H7 (cell line): ENCODE data around the gene CNGA2. TPM values are rescaled to one million over a fixed set of nuclear protein-coding genes. Genes with fewer than 3 reads are reported as not detected.
A peak's percentile ranks its signal among the peaks of the same experiment; 100 is the strongest.

Source experiments
- DNase-seq: peaks from one replicate; pipeline ENCODE4 v3.0.0; 2012
- H3K27me3 ChIP-seq: 2 replicates; pipeline ENCODE4 v1.6.0; 2011; ENCODE audit warnings: mild to moderate bottlenecking, low read length; ENCODE audit not compliant: control insufficient read depth, insufficient read depth
- H3K36me3 ChIP-seq: replicated peaks from 2 replicates; pipeline ENCODE4 v1.5.1; 2011; ENCODE audit warnings: low read length; ENCODE audit not compliant: control insufficient read depth, insufficient read depth
- H3K4me3 ChIP-seq: 2 replicates; pipeline ENCODE4 v1.5.1; 2011; ENCODE audit warnings: low read depth, mild to moderate bottlenecking, control low read depth, low read length, moderate library complexity; ENCODE audit not compliant: insufficient read depth
- total RNA-seq: library from RNA; depleted of rRNA; stranded (reverse); fragments of >200 nt; shearing (Covaris generic); gene quantifications from 2 replicates; pipeline ENCODE4 v1.2.3, GENCODE V29; 2014

CNGA2 gene
- total RNA-seq, 1 experiment from 2014 or later, result not detected

GRCh38 chrX:151702026-151702714 lies 32.4 kb upstream of the CNGA2 start:
- Histone ChIP-seq H3K4me3 (no peak overlapping the region), H3K36me3 (no peaks in the 10 kb centered on the region), H3K27me3 (no peaks in the 10 kb centered on the region)
- no peak for DNase-seq

GRCh38 chrX:151702741-151703340 lies 31.7 kb upstream of the CNGA2 start:
- H3K4me3 ChIP-seq, result no peak overlapping the region
- H3K36me3 ChIP-seq, result no peaks in the 10 kb centered on the region
- no peak for DNase-seq
- no peaks in the 10 kb centered on the region for H3K27me3 ChIP-seq

GRCh38 chrX:151703487-151703886 lies 31.1 kb upstream of the CNGA2 start:
- H3K36me3 ChIP-seq, result no peaks in the 10 kb centered on the region
- DNase-seq, result no peak
- H3K27me3 ChIP-seq, result no peaks in the 10 kb centered on the region
- H3K4me3 ChIP-seq, result no peak overlapping the region

- Histone ChIP-seq H3K4me3 (no peak overlapping the region), H3K27me3 (no peaks in the 10 kb centered on the region), H3K36me3 (no peaks in the 10 kb centered on the region)
- no peak for DNase-seq
Measured at GRCh38 chrX:151704041-151704663, 30.4 kb upstream of the CNGA2 start.

GRCh38 chrX:151708821-151709220 lies 25.7 kb upstream of the CNGA2 start:
- DNase-seq, result no peak
- Histone ChIP-seq H3K36me3 (no peaks in the 10 kb centered on the region), H3K27me3 (no peaks in the 10 kb centered on the region), H3K4me3 (no peak overlapping the region)

- DNase-seq, result no peak
- no peak overlapping the region for H3K4me3 ChIP-seq
- no peaks in the 10 kb centered on the region for H3K36me3 ChIP-seq
- H3K27me3 ChIP-seq, result no peaks in the 10 kb centered on the region
Measured at GRCh38 chrX:151710457-151710856, 24.1 kb upstream of the CNGA2 start.

- Histone ChIP-seq H3K4me3 (no peak overlapping the region), H3K36me3 (no peaks in the 10 kb centered on the region), H3K27me3 (no peaks in the 10 kb centered on the region)
- DNase-seq, result no peak
Measured at GRCh38 chrX:151711154-151711553, 23.4 kb upstream of the CNGA2 start.

- Histone ChIP-seq H3K27me3 (no peaks in the 10 kb centered on the region), H3K4me3 (no peak overlapping the region), H3K36me3 (no peaks in the 10 kb centered on the region)
- no peak for DNase-seq
Measured at GRCh38 chrX:151711787-151712186, 22.8 kb upstream of the CNGA2 start.

- H3K4me3 ChIP-seq, result no peak overlapping the region
- DNase-seq, result no peak
- no peaks in the 10 kb centered on the region for H3K36me3 ChIP-seq
- no peaks in the 10 kb centered on the region for H3K27me3 ChIP-seq
Measured at GRCh38 chrX:151712253-151712652, 22.3 kb upstream of the CNGA2 start.

GRCh38 chrX:151713849-151714248 lies 20.7 kb upstream of the CNGA2 start:
- H3K27me3 ChIP-seq, result no peaks in the 10 kb centered on the region
- no peaks in the 10 kb centered on the region for H3K36me3 ChIP-seq
- H3K4me3 ChIP-seq, result no peak overlapping the region
- peak; percentile 76 for DNase-seq

- Histone ChIP-seq H3K27me3 (no peaks in the 10 kb centered on the region), H3K36me3 (no peaks in the 10 kb centered on the region), H3K4me3 (no peak overlapping the region)
- no peak for DNase-seq
Measured at GRCh38 chrX:151714362-151714761, 20.2 kb upstream of the CNGA2 start.

GRCh38 chrX:151715752-151716151 lies 18.8 kb upstream of the CNGA2 start, which contains the start of gene FATE1:
Gene FATE1, plus strand, starts transcription at chrX:151716035. Its CDS starts 85 bp downstream, at chrX:151716120.
- DNase-seq, result no peak
- Histone ChIP-seq H3K4me3 (no peak within 1 kb of the TSS), H3K27me3 (no peaks in the 10 kb centered on the region), H3K36me3 (no peaks in the 10 kb centered on the region)

- no peak overlapping the region for H3K4me3 ChIP-seq
- peak; percentile 80 for DNase-seq
- no peaks in the 10 kb centered on the region for H3K36me3 ChIP-seq
- H3K27me3 ChIP-seq, result no peaks in the 10 kb centered on the region
Measured at GRCh38 chrX:151722241-151722846, 12.2 kb upstream of the CNGA2 start.

- peak; percentile 36 for DNase-seq
- no peaks in the 10 kb centered on the region for H3K27me3 ChIP-seq
- no peaks in the 10 kb centered on the region for H3K36me3 ChIP-seq
- H3K4me3 ChIP-seq, result no peak overlapping the region
Measured at GRCh38 chrX:151723156-151723760, 11.3 kb upstream of the CNGA2 start.
